Chondrocyte (in vitro differentiated cells): ENCODE data around the gene FAM241A. TPM values are rescaled to one million over a fixed set of nuclear protein-coding genes. Genes with fewer than 3 reads are reported as not detected.

Experiments used
- DNase-seq: peaks from one replicate; pipeline ENCODE4 v3.0.0; 2021; ENCODE audit warnings: mixed read lengths, low spot score
- H3K27ac Mint-ChIP-seq: one replicate; pipeline ENCODE4 v1.8.0; 2021; ENCODE audit warnings: mild to moderate bottlenecking, moderate library complexity, mixed read lengths; ENCODE audit not compliant: unreplicated experiment
- H3K27me3 Mint-ChIP-seq: 2 replicates; pipeline ENCODE4 v1.8.0; 2021; ENCODE audit warnings: low read depth, mixed read lengths
- H3K36me3 Mint-ChIP-seq: 2 replicates; pipeline ENCODE4 v1.8.0; 2021; ENCODE audit warnings: low read depth, mixed read lengths
- H3K4me1 Mint-ChIP-seq: 2 replicates; pipeline ENCODE4 v1.8.0; 2021; ENCODE audit warnings: low read depth, mild to moderate bottlenecking, mixed read lengths
- H3K4me3 Mint-ChIP-seq: one replicate; pipeline ENCODE4 v1.8.0; 2021; ENCODE audit warnings: mild to moderate bottlenecking, moderate library complexity, mixed read lengths; ENCODE audit not compliant: unreplicated experiment
- H3K9me3 Mint-ChIP-seq: 2 replicates; pipeline ENCODE4 v1.8.0; 2021; ENCODE audit warnings: low read depth, mixed read lengths
- total RNA-seq: library from RNA; stranded (reverse); gene quantifications from 3 replicates; pipeline ENCODE4 v1.2.1, GENCODE V29; 2021
- TF ChIP-seq, protein P1 (sequence below): fragments of 200-600 bp; sonication (generic); IDR thresholded peaks from 2 replicates; pipeline ENCODE4 v1.5.0; 2021; ENCODE audit warnings: antibody characterized with exemption, mild to moderate bottlenecking, moderate library complexity

Gene FAM241A
- total RNA-seq, 1 donor from 2014 or later: 0.62 TPM

DNA sequence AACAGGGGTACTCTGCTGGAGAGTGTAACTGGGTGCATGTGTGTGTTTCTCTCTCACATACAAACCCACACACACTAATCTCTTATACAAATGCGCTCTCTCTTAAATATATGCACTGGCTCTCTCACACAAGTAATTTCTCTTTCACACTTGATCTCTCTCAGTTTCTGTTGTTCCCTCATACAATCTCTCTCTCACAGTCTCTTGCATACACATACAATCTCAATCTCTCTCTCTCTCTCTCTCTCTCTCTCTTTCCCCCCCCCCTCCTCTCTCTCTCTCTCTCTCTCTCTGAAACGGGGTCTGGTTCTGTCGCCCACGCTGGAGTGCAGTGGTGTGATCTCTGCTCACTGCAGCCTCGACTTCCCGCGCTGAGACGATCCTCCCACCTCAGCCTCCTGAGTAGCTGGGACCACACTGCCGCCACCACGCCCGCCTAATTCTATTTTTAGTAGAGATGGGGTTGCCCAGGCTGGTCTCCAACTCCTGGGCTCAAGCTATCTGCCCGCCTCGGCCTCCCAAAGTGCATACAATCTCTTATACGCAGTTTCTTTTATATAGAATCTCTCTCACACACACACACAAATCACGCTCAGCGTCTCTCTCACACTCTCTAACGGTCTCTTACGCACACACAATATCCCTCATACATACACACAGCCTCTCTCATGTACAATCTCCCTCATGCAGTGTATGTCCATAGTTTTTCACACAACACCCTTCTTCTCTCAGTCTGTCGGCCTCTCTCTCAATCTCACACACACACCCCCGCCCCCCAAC, 518 bp upstream of the FAM241A start:
- no peaks in the 10 kb centered on the region for H3K36me3 Mint-ChIP-seq
- no peaks in the 10 kb centered on the region for H3K9me3 Mint-ChIP-seq
- H3K27me3 Mint-ChIP-seq: peaks cover 22% of the 10 kb centered on the region
- TF ChIP-seq, protein P1, sequence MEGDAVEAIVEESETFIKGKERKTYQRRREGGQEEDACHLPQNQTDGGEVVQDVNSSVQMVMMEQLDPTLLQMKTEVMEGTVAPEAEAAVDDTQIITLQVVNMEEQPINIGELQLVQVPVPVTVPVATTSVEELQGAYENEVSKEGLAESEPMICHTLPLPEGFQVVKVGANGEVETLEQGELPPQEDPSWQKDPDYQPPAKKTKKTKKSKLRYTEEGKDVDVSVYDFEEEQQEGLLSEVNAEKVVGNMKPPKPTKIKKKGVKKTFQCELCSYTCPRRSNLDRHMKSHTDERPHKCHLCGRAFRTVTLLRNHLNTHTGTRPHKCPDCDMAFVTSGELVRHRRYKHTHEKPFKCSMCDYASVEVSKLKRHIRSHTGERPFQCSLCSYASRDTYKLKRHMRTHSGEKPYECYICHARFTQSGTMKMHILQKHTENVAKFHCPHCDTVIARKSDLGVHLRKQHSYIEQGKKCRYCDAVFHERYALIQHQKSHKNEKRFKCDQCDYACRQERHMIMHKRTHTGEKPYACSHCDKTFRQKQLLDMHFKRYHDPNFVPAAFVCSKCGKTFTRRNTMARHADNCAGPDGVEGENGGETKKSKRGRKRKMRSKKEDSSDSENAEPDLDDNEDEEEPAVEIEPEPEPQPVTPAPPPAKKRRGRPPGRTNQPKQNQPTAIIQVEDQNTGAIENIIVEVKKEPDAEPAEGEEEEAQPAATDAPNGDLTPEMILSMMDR: no peak
- peaks cover 17% of the 10 kb centered on the region for H3K4me1 Mint-ChIP-seq
- no peak overlapping the region for H3K27ac Mint-ChIP-seq
- no peak for DNase-seq
- peak overlapping the region; percentile 56 for H3K4me3 Mint-ChIP-seq

DNA sequence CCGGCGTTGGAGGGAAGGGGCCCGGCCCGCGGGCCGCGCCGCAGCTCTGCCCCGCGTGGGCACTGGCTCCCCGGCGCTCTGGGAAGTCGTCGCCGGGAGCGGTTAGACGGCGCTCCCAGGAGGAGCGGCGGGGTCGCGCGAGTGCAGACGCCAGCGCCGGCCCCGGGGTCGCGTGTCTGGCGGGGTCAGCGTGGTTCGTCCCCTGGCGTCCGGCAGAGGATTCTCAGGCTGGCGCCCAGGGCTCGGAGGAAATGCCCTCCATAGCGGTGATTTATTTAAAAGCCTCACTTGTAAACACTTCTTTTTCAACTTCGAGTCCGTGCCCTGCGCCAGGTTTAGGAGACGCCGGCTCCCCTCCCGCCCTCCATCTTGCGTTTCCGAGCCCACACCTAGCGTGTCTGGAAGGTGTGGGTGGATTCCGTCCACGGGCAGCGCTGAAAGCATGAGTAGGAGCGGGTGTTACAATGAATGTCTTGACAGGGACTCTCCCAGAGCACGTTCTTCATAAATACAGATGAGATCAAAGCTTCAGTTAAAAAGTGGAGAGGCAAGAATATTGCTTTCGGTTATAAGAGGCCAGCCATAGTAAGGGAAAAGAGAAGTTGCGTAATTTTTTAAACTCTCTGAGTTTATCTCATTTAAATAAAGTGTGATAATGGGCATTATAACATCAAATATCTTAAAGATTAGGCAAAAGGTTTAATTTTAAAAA, 692 bp downstream of the FAM241A start:
- Mint-ChIP-seq H3K36me3 (no peaks in the 10 kb centered on the region), H3K27me3 (peaks cover 22% of the 10 kb centered on the region), H3K4me3 (peak overlapping the region; percentile 82), H3K9me3 (no peaks in the 10 kb centered on the region), H3K27ac (no peak overlapping the region), H3K4me1 (peaks cover 15% of the 10 kb centered on the region)
- no peak for DNase-seq
- TF ChIP-seq, protein P1: peak; percentile 52

DNA sequence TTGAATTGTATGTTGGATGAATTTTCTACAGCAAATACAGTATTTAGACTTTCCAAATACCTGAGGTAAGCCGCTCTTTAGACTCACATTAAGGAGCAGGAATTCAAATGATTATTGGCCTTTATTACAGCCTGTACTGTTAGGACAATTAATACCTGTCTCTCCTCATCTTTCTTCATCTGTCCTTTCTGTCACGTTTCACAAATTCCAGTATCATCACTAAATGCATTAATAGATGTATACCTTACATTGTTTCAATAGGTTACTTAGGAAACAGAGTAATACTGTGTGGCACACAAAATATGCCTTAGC, 1.2 kb downstream of the FAM241A start:
- H3K4me1 Mint-ChIP-seq: peaks cover 11% of the 10 kb centered on the region
- TF ChIP-seq, protein P1: no peak
- peak overlapping the region; percentile 26 for H3K4me3 Mint-ChIP-seq
- no peak for DNase-seq
- H3K36me3 Mint-ChIP-seq: no peaks in the 10 kb centered on the region
- no peaks in the 10 kb centered on the region for H3K9me3 Mint-ChIP-seq
- peaks cover 22% of the 10 kb centered on the region for H3K27me3 Mint-ChIP-seq
- H3K27ac Mint-ChIP-seq: no peak overlapping the region

DNA sequence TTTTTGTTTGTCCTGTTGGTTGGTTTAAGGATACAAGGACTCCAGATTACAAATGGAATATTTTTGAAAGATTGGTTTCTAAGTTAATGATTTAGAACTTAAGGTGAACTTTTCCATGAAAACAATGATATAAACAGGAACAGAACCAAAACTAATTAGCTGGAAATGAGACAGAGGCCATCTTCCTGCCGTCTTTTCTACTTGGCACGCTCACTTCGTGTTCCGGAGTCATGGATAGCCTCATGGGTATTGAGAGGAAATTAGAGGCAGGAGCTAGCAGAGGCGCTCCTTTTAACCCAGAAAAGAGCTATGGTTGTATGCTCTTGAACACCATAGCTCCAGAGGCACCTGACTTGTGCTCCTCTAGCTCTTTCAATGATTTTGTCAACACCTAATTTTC, 2.4 kb downstream of the FAM241A start:
- Mint-ChIP-seq H3K36me3 (no peaks in the 10 kb centered on the region), H3K4me3 (no peak overlapping the region), H3K27me3 (peaks cover 25% of the 10 kb centered on the region), H3K4me1 (peaks cover 8% of the 10 kb centered on the region), H3K9me3 (no peaks in the 10 kb centered on the region), H3K27ac (no peak overlapping the region)
- TF ChIP-seq, protein P1: no peak
- no peak for DNase-seq

DNA sequence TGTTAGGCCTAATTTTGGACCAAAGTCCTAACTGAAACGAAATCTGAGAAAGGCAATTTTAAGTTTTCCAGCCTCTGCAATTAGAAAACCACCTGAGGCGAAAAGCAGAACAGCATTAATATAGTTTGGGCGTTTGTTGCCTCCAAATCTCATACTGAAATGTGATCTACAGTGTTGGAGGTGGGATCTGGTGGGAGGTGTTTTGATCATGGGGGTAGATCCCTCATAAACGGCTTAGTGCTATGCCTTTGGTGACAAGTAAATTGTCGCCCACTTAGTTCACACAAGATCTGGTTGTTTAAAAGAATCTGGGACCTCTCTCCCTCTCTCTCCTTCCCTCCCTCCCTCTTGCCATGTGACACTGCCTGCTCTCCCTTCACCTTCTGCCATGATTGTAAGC, 5.7 kb downstream of the FAM241A start:
- Mint-ChIP-seq H3K9me3 (no peaks in the 10 kb centered on the region), H3K4me1 (peaks cover 4% of the 10 kb centered on the region), H3K36me3 (no peaks in the 10 kb centered on the region), H3K4me3 (no peak overlapping the region), H3K27me3 (peaks cover 30% of the 10 kb centered on the region), H3K27ac (no peak overlapping the region)
- no peak for DNase-seq
- TF ChIP-seq, protein P1: no peak
